Fibroblast of peridontal ligament (primary cell): ENCODE data around the gene SSBP3.

Experiments
- DNase-seq: peaks from one replicate; pipeline ENCODE4 v3.0.0-alpha.2; 2010; ENCODE audit errors: extremely low read depth

SSBP3 gene

DNA sequence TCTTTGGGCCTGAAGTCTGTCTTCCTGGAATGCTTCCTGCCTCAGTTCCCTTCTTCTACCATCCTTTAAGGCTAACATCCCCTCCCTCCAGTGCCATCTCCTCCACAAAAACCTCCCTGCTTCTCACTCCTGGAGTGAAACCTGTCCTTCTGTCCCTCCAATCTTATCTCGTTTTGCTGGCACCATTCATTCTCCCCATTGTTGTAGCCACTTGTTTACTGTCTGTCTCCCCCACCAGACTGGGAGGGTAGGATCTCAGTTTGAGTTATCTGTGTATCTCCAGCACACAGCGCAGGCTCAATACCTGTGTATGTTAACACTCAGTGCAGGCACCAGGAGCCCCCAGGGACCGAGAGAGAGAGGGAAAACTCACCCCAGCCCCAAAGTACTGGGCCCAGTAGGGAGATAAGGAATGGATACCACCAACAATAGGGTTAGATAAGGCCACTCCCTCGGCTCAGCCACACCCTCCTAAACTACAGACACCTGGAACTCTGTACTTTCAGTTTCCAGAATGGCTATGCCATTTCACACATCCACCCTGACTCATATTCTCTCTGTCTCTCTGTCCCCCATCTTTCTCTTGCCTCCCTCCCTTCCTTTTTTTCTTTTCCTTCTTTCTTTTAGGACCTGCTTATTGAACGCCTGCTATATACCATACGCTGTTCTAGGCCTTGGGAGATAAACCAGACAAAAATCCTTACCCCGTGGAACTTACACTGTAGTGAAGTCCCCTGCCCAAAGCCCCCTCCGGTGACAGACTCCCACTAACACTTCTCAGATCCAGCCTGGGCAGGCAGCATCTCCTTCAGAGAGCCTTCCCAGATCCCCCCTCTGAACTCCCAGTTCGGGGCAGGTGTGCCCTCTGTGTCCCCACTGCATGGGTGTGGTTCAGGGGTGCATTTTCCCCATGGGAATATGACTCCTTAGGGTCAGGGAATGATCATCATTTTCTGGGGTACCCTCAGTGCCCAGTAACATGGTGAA, 3.3 kb upstream of the SSBP3 start:
- no peak for DNase-seq

DNA sequence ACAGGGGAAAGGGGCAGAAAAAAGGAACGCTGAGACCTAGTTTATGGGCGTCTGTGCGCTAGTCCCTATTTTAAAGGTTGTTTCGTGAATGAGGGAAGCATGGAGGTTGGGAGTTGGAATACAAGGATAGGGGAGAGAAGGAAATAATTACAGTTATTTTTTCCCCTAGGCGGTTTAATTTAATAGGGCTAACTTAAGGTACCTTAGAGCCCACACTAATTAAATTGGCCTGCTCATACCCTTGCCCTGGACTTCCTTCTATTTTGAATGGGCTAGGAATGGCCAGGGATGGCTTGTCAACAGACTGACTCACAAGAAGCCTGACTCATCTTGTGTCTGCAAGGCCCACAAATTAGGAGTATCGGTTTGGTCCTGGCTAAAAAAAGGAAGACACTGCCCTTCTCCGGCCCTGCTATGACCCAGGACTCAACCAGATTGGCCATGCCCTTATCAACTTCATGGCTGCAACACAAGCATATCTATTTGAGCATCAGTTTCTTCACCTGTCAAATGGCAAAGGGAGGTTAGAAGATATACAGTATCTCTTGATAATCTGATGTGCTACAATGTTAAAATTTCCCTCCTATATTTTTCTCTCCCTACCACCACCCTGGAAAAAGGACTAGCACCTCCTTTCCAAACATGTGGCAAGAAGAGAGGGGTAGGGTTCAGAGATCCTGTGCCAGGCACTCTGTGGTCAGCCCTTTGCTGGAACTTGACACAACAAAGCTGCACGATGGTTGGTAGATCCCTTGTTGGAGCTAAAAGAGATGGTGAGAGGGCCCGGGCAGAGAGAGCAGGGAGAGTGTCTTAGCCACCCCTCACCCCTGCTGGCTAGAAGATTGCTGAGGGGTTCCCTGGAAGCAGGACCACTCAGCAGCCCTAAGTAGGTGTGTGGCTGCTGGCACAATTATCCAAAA, 2.2 kb upstream of the SSBP3 start:
- peak; percentile 76 for DNase-seq

DNA sequence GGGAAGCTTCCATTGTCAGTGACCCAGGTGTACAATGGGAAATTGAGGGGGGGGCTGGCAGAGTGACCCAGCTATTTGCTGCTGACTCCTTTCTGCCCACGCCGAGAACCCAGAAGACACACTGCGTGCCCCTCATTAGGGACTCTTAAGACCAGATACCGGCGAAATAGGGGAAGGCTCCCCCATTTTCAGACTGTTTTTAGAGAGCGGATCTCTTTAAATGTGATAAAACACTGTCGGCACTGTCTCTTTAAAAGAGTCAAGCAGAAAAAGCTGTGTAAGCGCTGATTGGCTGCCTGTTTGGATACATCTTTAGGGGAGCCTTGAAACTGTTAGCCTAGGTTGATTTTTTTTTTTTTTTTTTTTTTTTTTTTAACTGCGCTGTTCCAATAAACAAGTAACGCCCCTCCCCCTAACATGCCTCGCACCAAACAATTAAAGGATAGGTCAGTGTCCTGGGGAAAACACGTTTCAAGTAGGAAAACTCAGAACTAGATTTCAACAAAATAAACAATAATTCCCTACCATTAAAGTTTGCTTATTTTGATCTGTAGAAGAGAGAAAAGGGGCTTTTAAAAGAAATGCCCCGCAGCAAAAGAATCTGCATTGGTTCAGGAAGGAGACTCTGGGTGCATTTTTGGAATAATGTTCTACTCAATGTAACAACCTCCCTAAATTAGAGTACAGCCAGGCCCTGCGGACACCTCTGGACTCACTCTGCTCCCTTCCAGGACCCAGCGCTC, 1.4 kb upstream of the SSBP3 start:
- DNase-seq: peak; percentile 95

GRCh38 chr1:54407154-54407403, 885 bp upstream of the SSBP3 start:
- DNase-seq: no peak

GRCh38 chr1:54405898-54406293, 298 bp downstream of the SSBP3 start:
- DNase-seq: no peak

GRCh38 chr1:54404939-54405897, 976 bp downstream of the SSBP3 start:
- no peak for DNase-seq

DNA sequence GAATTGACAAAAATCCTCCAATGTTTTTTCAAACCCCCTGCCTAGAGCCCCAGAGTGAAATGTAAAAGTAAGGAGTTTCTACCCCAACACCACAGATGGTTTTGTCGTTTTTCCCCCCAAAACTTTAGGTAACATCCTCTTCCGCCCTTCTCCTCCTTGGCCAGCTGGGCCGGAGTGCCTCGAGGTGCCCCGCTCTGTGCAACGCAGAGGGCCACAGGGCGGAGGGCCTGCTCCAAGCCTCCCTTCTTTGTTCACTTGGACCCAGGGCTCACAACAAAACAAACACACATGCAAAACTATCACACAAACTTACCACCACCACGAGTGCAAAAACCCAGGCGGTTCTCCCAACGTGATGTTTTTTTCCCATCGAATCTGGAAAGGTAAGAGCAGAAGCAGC, 1.9 kb downstream of the SSBP3 start:
- no peak for DNase-seq

DNA sequence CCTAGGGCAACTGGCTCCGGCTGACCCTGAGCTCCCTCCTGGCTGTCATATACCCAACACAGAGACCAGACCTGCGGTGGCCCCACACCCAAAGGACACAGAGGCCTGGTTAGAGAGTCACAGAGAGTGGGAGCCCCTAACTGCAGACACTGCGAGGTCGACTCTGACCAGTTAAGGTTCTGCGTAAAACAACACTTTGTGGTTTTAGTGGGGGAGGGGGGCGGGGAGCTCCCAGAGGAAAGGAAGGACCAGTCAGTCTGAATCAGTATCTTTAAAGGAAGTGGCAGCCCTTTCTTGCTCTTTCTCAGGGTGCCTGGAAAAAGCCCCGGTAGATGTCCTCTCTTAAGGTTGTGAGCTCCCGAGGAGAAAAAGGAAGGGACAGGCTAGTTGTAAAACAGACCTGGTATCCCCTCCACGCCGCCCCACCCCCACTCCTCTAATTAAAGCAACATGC, 2.4 kb downstream of the SSBP3 start:
- DNase-seq: peak; percentile 43

DNA sequence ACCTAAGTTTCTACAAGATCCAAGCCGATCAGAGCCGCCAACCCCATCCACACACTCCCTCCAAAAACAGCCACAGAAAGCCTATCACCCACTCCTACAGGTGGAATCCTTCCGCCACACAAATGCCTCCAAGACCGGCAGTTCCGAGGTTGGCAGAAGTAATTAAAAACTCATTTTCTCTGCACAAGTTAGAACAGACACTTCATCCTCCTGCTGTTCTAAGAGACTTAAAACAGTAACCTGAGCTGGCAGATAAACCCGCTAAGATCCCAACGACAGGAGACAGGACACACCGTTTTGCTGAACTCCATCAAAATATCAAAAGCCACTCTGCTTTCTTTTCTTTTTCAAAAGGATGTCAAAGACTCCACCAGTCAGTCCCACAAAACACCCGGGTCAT, 2.8 kb downstream of the SSBP3 start:
- DNase-seq: no peak

DNA sequence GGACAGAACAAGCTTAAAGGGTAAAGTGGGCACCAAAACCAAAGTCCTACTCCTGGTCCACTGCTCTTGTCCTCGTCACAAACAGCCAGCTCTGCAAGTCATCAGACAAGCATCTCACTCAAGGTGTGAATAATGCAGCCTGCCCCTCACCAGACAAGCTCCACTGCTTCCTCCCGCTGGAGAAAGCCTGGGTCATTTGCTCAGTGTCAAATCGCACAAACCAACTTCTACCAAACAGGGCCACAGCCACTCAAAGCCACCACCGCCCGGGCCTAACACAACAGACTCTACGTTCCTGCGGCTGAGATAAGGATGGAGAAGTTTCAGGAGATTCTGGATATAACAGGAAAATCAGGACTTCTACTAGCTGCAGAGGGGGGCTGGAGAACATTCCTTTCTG, 3.3 kb downstream of the SSBP3 start:
- no peak for DNase-seq

GRCh38 chr1:54401799-54402198, 4.4 kb downstream of the SSBP3 start:
- DNase-seq: no peak

- no peak for DNase-seq
These were observed 5.9 kb downstream of the SSBP3 start for GRCh38 chr1:54400329-54400728.

- DNase-seq: no peak
These were observed 6.4 kb downstream of the SSBP3 start for GRCh38 chr1:54399765-54400164.

DNA sequence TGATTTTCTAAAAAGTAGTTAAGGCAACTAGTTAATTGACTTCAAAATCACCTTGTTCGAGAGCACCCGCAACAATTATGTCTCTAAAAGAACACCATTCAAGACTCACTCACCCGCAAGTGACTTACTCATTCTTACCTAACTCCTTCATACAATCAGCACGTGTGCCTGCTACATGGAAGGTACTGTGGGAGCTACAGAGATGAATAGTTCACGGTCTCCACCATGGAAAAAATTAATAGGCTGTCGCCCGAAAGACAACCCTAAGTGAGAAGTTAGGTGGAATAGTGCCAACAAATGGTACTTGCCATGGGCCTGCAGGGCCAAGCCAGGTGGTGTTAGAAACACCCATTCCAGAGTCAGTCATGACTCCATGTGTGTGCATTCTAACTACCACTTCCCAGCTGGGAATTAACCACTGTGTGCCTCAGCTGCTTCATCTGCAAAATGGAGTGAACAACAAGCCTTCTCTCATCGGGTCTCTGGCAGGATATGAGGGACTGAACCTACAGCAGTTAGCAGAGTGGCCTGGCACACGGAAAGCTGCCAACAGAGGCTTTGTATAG, 7.1 kb downstream of the SSBP3 start:
- no peak for DNase-seq

DNA sequence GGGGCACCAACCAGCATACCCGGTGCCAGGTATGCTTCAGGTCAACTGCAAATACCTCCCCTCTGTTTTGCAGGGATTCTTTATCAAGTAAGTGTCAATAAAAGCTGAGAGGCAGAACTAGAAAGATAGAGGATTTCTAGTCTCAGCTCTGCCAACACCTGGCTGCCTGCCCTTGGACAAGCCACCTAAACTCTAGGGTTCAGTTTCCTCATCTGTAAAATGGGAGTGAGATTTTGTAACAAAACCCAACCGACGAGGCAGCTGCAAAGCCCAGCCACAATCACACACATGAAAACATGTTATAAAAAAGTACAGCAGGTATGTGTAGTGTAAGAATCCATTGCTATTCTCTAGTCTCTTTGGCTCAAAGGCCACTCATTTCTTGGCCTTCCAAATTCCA, 8.2 kb downstream of the SSBP3 start:
- no peak for DNase-seq

DNA sequence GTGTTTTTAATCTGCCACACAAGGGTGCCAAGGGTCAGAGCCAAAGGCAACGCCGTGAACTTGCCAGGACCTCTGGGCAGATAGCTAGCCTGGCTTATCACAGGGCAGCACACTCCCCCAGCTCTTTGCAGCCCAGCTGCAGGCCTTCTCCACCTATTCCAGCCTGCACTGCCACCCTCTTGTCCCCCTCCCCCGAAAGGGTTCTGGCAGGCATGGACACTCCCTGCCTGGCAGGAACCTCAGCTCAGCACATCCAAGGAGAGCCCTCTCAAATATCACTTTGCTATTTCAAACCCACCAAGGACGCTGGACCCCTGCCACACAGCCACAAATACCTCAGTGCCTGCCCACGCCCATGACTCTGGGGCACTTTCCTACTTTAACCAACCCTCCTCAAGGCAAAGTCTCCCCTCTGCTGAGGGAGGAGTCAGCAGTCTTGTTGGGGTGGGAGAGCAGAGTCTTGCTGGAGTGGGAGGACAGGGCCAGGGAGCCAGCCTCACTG, 9.1 kb downstream of the SSBP3 start:
- DNase-seq: no peak

GRCh38 chr1:54396261-54396933, 9.8 kb downstream of the SSBP3 start:
- no peak for DNase-seq

- DNase-seq: no peak
These were observed 10.8 kb downstream of the SSBP3 start for GRCh38 chr1:54395281-54395934.

DNA sequence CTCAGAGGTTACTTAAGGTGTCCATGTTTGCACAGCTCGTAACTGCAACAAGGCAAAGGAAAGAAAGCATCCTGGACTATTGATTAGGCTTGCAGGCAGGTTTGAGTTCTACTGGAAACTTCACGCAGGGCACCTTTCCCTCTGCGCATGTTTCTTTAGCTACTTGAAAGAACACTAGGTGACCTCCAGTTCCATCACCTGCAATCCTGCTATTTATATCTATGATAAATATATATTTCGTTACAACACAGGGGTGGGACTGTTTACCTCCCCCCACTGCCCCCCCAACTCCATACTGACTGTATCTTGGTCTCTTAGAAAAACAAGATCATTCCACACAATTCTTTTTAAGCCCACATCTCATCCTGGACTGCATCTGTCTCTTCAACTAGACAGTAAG, 12.1 kb downstream of the SSBP3 start:
- no peak for DNase-seq
